IPS-18a (cell line): ENCODE measurements around the gene PHLDB3.
A peak's percentile ranks its signal among the peaks of the same experiment; 100 is the strongest.

Experiments
- H3K27ac ChIP-seq: one replicate; pipeline ENCODE4 v1.5.1; 2013; ENCODE audit warnings: low read length
- H3K27me3 ChIP-seq: one replicate; pipeline ENCODE4 v1.6.1; 2013; ENCODE audit warnings: mild to moderate bottlenecking, low read length; ENCODE audit not compliant: control insufficient read depth, insufficient read depth
- H3K36me3 ChIP-seq: one replicate; pipeline ENCODE4 v1.6.1; 2013; ENCODE audit warnings: low read depth, low read length; ENCODE audit not compliant: control insufficient read depth
- H3K4me1 ChIP-seq: one replicate; pipeline ENCODE4 v1.6.1; 2013; ENCODE audit warnings: low read depth, low read length; ENCODE audit not compliant: control insufficient read depth
- H3K4me3 ChIP-seq: one replicate; pipeline ENCODE4 v1.5.1; 2013; ENCODE audit warnings: low read length
- H3K9ac ChIP-seq: one replicate; pipeline ENCODE4 v1.6.1; 2013; ENCODE audit warnings: mild to moderate bottlenecking, low read length, moderate library complexity
- H3K9me3 ChIP-seq: one replicate; pipeline ENCODE4 v1.6.1; 2013; ENCODE audit warnings: low read depth, low read length; ENCODE audit not compliant: control insufficient read depth

PHLDB3 gene

DNA sequence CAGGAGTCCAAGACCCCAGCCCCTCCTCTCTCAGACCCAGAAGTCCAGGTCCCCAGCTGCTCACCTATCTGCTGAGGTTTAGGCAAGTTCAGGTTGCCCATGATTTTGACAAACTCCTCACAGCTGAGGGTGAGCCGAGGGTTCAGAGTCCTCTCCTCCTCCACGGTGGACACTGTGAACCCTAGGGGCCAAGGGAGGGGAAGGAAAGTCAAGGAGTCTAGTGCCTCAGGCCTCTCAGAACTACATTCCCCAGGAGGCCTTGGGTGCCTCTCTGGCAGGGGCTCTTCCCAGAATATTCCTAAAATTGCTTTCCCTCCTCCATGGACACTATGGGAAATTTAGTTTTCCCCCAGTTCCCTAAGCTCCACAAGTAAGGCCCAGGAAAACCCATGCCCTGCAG, 3.3 kb upstream of the PHLDB3 start:
- no peak overlapping the region for H3K4me3 ChIP-seq
- H3K4me1 ChIP-seq: peaks cover 4% of the 10 kb centered on the region
- no peaks in the 10 kb centered on the region for H3K9me3 ChIP-seq
- H3K27me3 ChIP-seq: peaks cover 14% of the 10 kb centered on the region
- no peak overlapping the region for H3K27ac ChIP-seq
- no peak overlapping the region for H3K9ac ChIP-seq
- peaks cover 4% of the 10 kb centered on the region for H3K36me3 ChIP-seq

DNA sequence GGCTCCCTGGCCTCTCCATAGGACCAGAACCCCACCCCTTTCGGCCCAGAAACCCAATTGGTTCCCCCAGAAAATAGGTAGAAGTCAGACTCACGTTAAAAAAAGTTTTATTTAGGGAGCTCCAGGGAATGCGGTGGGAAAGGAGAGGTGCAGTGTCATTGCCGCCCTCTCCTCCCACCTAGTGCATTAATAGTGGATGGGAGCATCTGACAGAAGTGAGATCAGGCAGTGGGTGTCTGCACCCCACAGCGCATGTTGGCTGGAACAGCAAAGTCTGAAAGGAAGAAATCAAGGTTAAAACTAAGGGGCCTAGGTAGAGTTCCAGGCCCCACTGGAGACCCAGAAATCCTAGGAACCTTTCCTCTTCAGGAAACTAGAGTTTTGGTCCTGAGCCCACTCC, 2.1 kb upstream of the PHLDB3 start:
- H3K4me1 ChIP-seq: peaks cover 4% of the 10 kb centered on the region

DNA sequence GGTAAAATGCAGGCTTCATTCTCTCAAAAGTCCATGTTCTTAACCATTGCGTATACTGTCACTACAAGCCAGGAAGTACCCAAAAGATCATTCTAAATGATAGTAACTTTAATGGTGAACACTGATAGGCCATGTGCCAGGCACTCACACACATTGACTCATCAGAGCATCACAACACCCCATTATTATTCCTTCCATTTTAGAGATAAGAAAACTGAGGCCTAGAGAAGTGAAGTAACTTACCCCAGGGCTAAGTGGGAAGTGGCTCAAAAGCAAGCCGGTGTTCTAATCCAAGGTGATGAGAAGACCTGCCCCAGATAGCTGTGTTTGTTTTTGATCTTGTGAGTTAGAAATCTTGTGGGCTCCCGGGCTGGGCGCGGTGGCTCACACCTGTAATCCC, 1.4 kb upstream of the PHLDB3 start:
- Histone ChIP-seq H3K9me3 (no peaks in the 10 kb centered on the region), H3K4me3 (no peak overlapping the region), H3K36me3 (peaks cover 4% of the 10 kb centered on the region), H3K27me3 (peaks cover 33% of the 10 kb centered on the region), H3K27ac (no peak overlapping the region), H3K9ac (no peak overlapping the region), H3K4me1 (peaks cover 4% of the 10 kb centered on the region)

More for the DNA sequence above, 2.1 kb upstream of the PHLDB3 start:
- Histone ChIP-seq H3K9me3 (no peaks in the 10 kb centered on the region), H3K27me3 (peaks cover 26% of the 10 kb centered on the region), H3K4me3 (no peak overlapping the region), H3K36me3 (peaks cover 4% of the 10 kb centered on the region), H3K9ac (no peak overlapping the region), H3K27ac (no peak overlapping the region)

DNA sequence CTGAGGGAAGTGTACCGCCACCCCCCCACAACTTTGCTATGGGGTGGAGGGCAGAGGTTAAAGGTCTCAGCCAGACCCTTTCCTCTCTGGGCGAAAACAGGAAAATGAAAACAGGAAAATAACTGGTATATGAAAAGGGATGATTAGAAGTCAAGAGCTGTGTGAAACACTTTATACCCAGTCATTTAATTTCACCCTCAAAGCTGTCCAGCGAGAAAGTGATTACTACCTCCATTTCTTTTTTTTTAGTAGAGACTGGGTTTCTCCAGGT, 575 bp upstream of the PHLDB3 start:
- Histone ChIP-seq H3K4me3 (peak overlapping the region; percentile 89), H3K27ac (no peak overlapping the region), H3K9me3 (no peaks in the 10 kb centered on the region)

DNA sequence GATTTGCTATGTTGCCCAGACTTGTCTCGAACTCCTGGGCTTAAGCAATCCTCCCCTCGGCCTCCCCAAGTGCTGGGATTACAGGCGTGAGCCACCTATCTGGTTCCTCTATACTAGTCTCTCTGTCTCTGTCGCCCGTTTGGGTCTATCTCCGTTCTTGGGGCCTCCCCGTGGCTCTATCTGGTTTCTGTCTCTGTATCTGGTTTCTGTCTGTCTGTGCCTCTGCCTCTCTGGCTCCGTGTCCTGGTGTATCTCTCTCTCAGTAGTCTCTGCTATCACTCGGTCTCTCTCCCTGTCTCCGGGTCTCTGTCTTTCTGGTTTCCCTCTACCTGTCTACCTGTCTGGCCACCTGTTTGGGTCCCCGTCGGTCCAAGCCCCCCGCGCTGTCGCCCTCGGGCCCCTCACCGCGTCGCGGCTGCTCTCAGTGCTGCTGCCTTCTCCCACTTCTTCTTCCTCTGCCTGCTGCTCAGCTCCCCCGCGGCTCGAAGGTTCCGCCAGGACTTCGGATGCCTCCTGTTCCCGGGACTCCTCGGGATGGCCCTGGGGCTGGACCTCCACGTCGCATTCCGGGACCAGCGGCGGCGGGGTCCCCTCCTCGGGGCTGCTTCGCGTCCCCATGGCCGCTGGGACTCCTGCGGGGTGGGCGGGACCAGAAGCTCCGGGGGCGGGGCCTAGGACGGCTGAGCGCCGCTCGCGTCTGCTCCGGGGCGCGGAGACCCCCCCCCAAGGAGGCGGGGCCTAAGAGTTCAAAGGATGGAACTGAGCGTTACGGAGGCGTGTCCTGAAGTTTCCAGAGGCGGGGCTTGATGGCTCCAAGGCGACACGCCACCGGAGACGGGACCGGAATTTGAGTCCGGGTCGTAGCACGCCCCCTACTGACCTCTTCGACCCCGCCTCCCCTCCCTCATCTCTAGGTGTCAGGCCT, 783 bp downstream of the PHLDB3 start:
- Histone ChIP-seq H3K27me3 (peaks cover 33% of the 10 kb centered on the region), H3K4me3 (peak overlapping the region; percentile 89), H3K4me1 (peaks cover 4% of the 10 kb centered on the region), H3K9me3 (no peaks in the 10 kb centered on the region), H3K9ac (peak overlapping the region; percentile 32), H3K36me3 (peaks cover 3% of the 10 kb centered on the region), H3K27ac (no peak overlapping the region)

More for the DNA sequence above, 575 bp upstream of the PHLDB3 start:
- Histone ChIP-seq H3K36me3 (peaks cover 4% of the 10 kb centered on the region), H3K27me3 (peaks cover 33% of the 10 kb centered on the region), H3K9ac (no peak overlapping the region), H3K4me1 (peaks cover 4% of the 10 kb centered on the region)

DNA sequence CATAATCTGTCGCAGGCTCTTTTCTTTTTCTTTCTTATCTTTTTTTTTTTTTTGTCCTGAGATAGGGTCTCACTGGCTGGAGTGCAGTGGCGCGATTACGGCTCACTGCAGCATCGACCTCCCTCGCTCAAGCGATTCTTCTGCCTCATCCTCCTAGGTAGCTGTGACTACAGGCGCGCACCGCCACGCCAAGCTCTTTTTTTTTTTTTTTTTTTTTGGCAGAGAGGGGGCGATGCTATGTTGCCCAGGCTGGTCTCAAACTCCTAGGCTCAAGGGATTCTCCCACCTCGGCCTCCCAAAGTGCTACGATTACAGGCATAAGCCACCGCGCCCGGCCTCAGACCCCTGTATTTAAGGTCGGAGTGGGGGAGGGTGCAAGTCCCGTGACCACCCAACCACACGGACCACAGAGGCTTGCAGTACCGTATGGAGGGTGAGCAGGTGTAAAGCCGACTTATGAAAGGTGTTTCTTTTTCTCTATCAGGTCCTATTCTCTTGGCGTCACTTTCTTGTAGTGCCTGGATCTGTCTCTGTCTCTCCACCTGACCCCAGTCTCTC, 2.0 kb downstream of the PHLDB3 start:
- Histone ChIP-seq H3K9ac (no peak overlapping the region), H3K4me3 (peak overlapping the region; percentile 75), H3K4me1 (peaks cover 4% of the 10 kb centered on the region), H3K27ac (no peak overlapping the region), H3K9me3 (no peaks in the 10 kb centered on the region), H3K36me3 (no peaks in the 10 kb centered on the region), H3K27me3 (peaks cover 33% of the 10 kb centered on the region)

- no peaks in the 10 kb centered on the region for H3K36me3 ChIP-seq
- peaks cover 4% of the 10 kb centered on the region for H3K4me1 ChIP-seq
- H3K4me3 ChIP-seq: peak overlapping the region; percentile 75
- no peaks in the 10 kb centered on the region for H3K9me3 ChIP-seq
- peaks cover 33% of the 10 kb centered on the region for H3K27me3 ChIP-seq
- peak overlapping the region; percentile 45 for H3K9ac ChIP-seq
- H3K27ac ChIP-seq: no peak overlapping the region
These were observed 2.7 kb downstream of the PHLDB3 start for GRCh38 chr19:43501661-43502418.

GRCh38 chr19:43499042-43499441, 5.5 kb downstream of the PHLDB3 start:
- Histone ChIP-seq H3K36me3 (no peaks in the 10 kb centered on the region), H3K27ac (no peak overlapping the region), H3K4me3 (no peak overlapping the region), H3K27me3 (peaks cover 29% of the 10 kb centered on the region), H3K9me3 (no peaks in the 10 kb centered on the region), H3K4me1 (peaks cover 4% of the 10 kb centered on the region), H3K9ac (no peak overlapping the region)

DNA sequence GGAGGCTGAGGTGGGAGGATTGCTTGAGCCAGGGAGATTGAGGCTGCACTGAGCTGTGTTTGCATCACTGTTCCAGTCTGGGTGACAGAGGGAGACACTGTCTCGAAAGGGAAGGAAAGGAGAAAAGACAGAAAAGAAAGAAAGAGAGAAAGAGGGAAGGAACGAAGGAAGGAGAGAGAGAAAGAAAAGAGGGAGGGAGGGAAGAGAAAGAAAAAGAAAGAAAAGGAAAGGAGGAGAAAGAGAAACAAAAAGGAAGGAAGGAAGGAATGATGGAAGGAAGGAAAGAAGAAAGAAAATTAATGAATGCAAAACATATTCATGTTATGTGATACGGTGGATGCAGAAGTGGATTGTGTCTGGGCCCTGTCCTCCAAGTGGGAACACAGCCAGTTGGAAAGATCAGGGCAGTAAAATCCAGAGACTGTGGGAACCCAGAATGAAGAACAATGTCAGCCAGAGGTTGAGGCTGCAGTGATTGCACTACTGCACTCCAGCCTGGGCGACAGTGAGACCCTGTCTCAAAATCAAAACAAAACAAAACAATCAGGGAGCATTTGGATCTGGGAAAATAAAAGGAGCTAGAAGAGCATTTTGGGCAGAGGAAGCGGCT, 6.2 kb downstream of the PHLDB3 start:
- Histone ChIP-seq H3K4me3 (no peak overlapping the region), H3K36me3 (no peaks in the 10 kb centered on the region), H3K27me3 (peaks cover 24% of the 10 kb centered on the region), H3K9me3 (no peaks in the 10 kb centered on the region), H3K9ac (no peak overlapping the region), H3K4me1 (peaks cover 1% of the 10 kb centered on the region), H3K27ac (no peak overlapping the region)

GRCh38 chr19:43496960-43497359, 7.6 kb downstream of the PHLDB3 start:
- H3K27me3 ChIP-seq: peaks cover 10% of the 10 kb centered on the region
- no peaks in the 10 kb centered on the region for H3K4me1 ChIP-seq
- no peaks in the 10 kb centered on the region for H3K9me3 ChIP-seq
- no peaks in the 10 kb centered on the region for H3K36me3 ChIP-seq
- H3K4me3 ChIP-seq: no peak overlapping the region
- H3K27ac ChIP-seq: no peak overlapping the region
- no peak overlapping the region for H3K9ac ChIP-seq

GRCh38 chr19:43495082-43495481, 9.5 kb downstream of the PHLDB3 start:
- Histone ChIP-seq H3K9me3 (no peaks in the 10 kb centered on the region), H3K27me3 (no peaks in the 10 kb centered on the region), H3K9ac (no peak overlapping the region), H3K4me3 (no peak overlapping the region), H3K4me1 (no peaks in the 10 kb centered on the region), H3K36me3 (no peaks in the 10 kb centered on the region), H3K27ac (no peak overlapping the region)
